GM18508 (cell line): ENCODE results near the gene ATAD1.
"Not testable (repeated sequence)": the region's sequence is repeated elsewhere in the genome, so short reads cannot be mapped to it uniquely, and the experiment has no call there.

Experiments used
- ATAC-seq: cut with Tn5 transposase; IDR thresholded peaks from one replicate; pipeline ENCODE4 v1.9.1; 2021; ENCODE audit warnings: moderate number of reproducible peaks; ENCODE audit not compliant: insufficient read depth, unreplicated experiment

ATAD1 gene

GRCh38 chr10:87816163-87816897 lies 1.7 kb downstream of the ATAD1 start:
- no peak for ATAC-seq

GRCh38 chr10:87804939-87805569 lies 13.0 kb downstream of the ATAD1 start:
- no peak for ATAC-seq

DNA sequence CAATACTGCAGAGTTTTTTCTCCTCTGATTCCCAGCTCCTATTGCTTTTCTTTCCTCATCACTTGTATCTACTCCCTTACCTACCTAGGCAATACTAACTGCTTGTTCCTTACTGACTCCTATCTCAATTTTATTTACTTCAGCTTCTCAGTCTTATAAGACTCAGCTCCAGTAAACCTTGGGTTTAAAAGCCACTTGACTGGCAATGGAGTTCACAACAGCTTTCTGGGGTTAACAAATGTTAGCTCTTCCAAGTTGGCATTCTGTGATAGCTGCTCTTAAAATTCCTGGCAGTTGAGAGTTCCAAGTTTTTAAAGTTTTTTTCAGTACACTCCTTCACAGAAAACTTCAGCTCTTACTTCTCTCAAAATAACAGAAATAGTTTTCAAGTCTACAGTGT lies 14.2 kb downstream of the ATAD1 start:
- ATAC-seq: no peak

DNA sequence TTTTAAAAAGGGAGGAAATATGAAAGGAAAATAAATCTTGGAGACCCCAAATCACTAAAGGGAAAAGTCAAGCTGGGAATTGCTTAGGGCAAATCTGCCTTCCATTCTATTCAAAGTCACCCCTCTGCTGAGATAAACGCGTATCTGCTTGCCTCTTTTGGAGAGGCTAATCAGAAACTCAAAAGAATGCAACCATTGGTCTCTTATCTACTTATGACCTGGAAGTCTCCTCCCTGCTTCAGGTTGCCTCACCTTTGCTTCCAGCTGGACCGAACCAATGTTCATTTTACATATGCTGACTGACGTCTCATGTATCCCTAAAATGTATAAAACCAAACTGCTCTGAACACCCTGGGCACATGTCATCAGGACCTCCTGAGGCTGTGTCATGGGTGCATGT lies 14.7 kb downstream of the ATAD1 start:
- ATAC-seq: no peak

DNA sequence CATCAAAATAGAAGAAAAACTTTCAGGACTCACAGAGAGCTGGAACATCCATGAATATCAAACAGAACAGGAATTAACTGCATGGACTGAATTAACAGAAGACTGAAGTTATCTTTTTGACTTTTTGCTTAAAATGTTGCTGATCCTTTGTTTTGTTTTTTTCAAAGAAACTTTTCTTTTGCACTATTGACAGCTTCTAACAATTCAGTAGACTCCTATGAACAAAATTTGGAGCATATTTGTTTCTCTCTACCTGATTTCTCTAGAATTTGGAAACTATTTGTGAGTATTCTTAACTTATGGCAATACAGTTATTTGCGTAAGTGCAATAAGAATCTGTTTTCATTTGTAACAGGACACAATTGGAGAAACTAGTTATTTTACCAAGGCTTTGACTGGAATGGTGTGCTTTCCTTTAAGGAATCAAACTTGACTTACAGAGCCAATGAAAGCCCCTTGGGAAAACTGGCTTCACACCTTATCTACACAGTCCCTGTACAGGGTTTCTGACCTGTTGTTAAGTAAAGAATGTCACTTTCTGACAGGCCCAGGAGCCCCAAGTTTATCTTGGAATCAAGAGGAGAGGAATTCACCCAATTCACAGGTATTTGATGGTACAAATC lies 16.1 kb downstream of the ATAD1 start:
- not testable (repeated sequence) for ATAC-seq

DNA sequence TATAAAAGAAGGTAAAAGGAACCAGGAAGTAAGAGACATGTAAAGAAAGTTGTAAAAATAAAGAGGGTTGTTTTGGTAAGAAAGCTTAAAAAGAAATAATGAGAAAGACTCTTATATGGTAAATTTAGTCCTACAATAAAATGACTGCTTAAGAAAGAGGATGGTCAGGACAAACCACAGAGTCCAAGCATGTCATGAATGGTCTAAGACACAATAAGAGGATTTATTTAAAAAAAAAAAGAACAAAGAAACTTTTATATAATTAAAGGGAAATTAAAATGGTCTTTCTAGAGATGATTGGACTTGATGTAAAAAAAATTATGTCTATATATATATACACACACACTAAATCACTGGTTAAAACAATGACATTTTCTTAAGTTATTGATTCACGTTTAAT lies 18.2 kb downstream of the ATAD1 start:
- no peak for ATAC-seq

- no peak for ATAC-seq
These were observed 19.9 kb downstream of the ATAD1 start for GRCh38 chr10:87798082-87798481.

GRCh38 chr10:87794285-87794684 lies 23.7 kb downstream of the ATAD1 start:
- ATAC-seq: no peak

- ATAC-seq: no peak
These were observed 27.8 kb downstream of the ATAD1 start for GRCh38 chr10:87790185-87790584.

- no peak for ATAC-seq
These were observed 31.6 kb downstream of the ATAD1 start for GRCh38 chr10:87786421-87786820.

GRCh38 chr10:87782721-87783120 lies 35.3 kb downstream of the ATAD1 start:
- no peak for ATAC-seq

GRCh38 chr10:87781545-87781944 lies 36.5 kb downstream of the ATAD1 start:
- ATAC-seq: no peak

GRCh38 chr10:87776328-87776727 lies 41.7 kb downstream of the ATAD1 start:
- ATAC-seq: no peak

- no peak for ATAC-seq
These were observed 42.3 kb downstream of the ATAD1 start for GRCh38 chr10:87775766-87776165.

- ATAC-seq: no peak
These were observed 46.0 kb downstream of the ATAD1 start for GRCh38 chr10:87771871-87772500.

DNA sequence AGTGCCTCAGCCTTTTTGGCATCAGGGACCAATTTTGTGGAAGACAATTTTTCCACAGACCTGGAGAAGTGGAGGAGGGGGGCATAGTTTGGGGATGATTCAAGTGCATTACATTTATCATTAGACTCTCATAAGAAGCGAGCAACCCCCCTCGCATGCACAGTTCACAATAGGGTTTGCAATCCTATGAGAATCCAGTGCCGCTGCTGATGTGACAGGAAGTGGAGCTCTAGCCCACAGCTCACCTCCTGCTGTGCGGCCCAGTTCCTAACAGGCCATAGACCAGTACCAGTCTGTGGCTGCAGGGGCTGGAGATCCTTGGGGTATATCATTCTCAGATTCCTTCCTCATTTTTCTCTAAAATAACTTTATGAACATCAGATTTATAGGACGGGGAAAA lies 50.8 kb downstream of the ATAD1 start:
- ATAC-seq: no peak

DNA sequence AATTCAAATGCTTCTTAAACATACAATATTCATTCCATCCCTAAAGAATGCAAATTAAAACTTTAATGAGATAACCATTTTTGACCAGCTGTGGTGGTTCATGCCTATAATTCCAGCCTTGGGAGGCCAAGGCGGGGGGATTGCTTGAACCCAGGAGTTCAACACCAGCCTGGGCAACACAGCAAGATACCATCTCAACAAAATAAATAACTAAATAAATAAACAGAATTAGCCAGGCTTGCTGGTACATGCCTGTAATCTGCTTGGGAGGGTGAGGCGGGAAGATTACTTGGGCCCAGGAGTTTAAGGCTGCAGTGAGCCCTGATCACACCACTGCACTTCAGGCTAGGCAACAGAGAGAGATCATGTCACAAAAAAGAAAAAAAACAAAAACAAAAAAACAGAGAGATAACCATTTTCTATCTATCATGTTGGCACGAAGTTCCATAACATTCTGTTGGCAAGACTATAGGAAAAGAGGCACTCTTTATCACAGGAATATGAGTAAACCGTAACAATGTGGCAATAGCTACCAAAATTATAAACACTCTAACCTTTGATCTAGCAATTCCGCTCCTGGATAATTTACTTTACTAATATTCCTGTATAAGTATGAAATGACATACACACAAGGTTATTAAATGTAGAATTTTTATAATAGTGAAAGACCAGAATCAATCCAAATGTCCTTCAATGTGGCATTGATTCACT lies 52.2 kb downstream of the ATAD1 start:
- ATAC-seq: no peak

DNA sequence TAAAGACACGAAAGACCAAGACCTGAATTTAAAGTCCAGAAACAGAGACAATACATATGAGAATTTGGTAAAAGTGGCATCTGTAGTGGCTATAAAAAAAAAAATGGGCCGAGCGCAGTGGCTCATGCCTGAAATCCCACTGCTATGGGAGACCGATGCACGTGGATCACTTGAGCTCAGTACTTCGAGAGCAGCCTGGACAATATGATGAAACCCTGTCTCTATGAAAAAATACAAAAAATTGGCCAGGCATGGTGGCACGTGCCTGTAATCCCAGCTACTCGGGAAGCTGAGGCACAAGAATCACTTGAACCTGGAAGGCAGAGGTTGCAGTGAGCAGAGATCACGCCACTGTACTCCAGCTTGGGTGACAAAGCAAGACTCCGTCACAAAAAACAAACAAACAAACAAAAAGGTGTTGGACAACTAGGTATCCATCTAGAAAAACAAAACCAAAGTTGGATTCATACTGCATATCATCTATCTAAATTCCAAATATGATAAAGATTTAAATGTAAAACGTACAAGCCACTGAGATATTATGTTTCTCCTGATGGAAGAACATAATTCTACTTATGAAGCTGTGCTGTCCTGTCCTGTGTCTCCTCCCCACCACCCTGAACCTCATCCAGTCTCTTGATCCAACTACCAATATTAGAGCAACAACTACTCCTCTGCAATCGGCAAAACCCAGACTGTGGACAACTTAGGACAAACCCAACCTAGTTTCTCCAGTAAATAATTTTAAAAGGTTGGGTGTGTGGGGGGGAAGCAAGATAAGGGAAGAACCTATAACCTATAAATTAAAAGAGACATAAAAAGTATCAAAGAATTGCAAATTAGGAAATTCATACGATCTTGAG lies 53.7 kb downstream of the ATAD1 start:
- ATAC-seq: no peak

DNA sequence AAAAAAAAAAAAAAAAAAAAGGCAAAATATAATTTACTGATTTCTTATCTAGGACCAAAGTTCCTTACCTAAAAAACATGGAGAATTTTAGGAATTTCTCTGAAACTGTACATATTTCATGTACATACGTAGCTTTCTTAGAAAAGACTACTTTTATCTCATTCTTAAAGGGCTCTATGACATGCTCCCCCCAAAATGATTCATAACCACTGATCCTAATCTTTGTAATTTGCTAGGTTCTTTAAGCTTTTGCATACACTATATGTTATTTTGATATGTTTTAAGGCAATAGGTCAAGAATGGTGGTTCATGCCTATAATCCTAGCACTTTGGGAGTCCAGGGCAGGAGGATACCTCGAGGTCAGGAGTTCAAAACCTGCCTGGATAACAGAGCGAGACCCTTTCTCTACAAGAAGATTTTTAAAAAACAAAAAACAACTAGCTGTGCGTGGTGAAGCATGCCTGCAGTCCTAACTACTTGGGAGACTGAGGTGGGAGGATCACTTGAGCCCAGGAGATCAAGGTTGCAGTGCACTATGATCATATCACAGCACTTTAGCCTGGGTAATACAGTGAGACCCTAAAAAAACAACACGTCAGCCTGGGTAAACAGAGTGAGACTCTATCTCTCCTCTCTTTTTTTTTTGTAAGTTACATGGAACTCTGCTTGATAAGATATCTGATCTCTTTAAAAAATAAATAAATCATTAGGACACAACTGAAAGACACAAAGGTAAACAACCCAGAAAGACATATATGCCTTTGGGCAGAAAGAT lies 54.8 kb downstream of the ATAD1 start:
- no peak for ATAC-seq
